ENCODE data around the gene CDK5.

- TF ChIP-seq CTCF (IDR thresholded peaks at IDR 0.05; ENCODE audit: low read length) (no peak), EZH2 (IDR thresholded peaks at IDR 0.05; ENCODE audit: borderline replicate concordance, low read length) (no peak)
Measured at GRCh38 chr7:151024435-151025056, 33.2 kb downstream of the CDK5 start, which contains the start of gene ATG9B.
